K562 (cell line): ENCODE results near the gene BEST1. TPM values are rescaled to one million over a fixed set of nuclear protein-coding genes. Genes with fewer than 3 reads are reported as not detected.

Experiments used
- ATAC-seq: fragments of 200-7000 bp; cut with Tn5 transposase; 3 replicates; pipeline ENCODE4 v1.9.1; 2020; ENCODE audit warnings: moderate library complexity
- BruUV-seq: library from RNA; stranded (reverse); fragments of 400-500 nt; replicated peaks from 2 replicates; lab custom pipeline; 2021; lab: Mats Ljungman, UMichigan
- CTCF ChIA-PET: fragments of 300-600 bp; formaldehyde crosslinking; extraction: SDS; loops from one replicate; lab custom pipeline; 2021; ENCODE audit warnings: low intra/inter-chr PET ratio; lab: Yijun Ruan, JAX
- POLR2A ChIA-PET: fragments of 300-600, 350-650 bp; sonication (Branson Sonifier 250); formaldehyde crosslinking; extraction: SDS; loops from one replicate; lab custom pipeline; 2021; ENCODE audit warnings: antibody characterized with exemption, inconsistent platforms; lab: Yijun Ruan, JAX
- DNase-seq, 4 experiments: peaks; one replicate each; pipeline versions ENCODE4 v3.0.0 to v3.0.0-alpha.2; 2011 to 2018; ENCODE audit warnings: low spot score in 3 of 4, mixed read lengths in 3 of 4; ENCODE audit errors: extremely low read depth in 1 of 4
- FAIRE-seq: peaks from 2 replicates; lab custom pipeline; 2011; peaks lifted over from hg19 to GRCh38; lab: Jason Lieb, UNC
- H2AFZ ChIP-seq: 2 replicates; pipeline ENCODE4 v1.6.0; 2011; ENCODE audit warnings: low read depth, low read length, control low read depth, inconsistent platforms
- H3K27ac ChIP-seq: fragments of 200-600 bp; 3 replicates; pipeline ENCODE4 v1.8.0; 2011; ENCODE audit warnings: low read depth, mild to moderate bottlenecking, control low read depth, inconsistent platforms, low read length, moderate library complexity, mixed read lengths; ENCODE audit errors: extremely low read depth
- H3K27me3 ChIP-seq, 2 experiments: fragments of 300-600 bp in 1 of 2; 2 replicates in 1 of 2; 3 replicates in 1 of 2; pipeline versions ENCODE4 v1.6.0 to v1.8.0; 2011; ENCODE audit warnings: inconsistent platforms in 2 of 2, low read length in 2 of 2, mild to moderate bottlenecking in 1 of 2, mixed read lengths in 1 of 2, moderate library complexity in 1 of 2; ENCODE audit not compliant: control insufficient read depth in 2 of 2, insufficient read depth in 2 of 2
- H3K36me3 ChIP-seq: fragments of 300-600 bp; 3 replicates; pipeline ENCODE4 v1.8.0; 2011; ENCODE audit warnings: mild to moderate bottlenecking, low read length, inconsistent platforms; ENCODE audit not compliant: control insufficient read depth, insufficient read depth
- H3K4me1 ChIP-seq, 2 experiments: fragments of 200-600 bp in 1 of 2; replicated peaks in 1 of 2; 2 replicates in 1 of 2; 3 replicates in 1 of 2; pipeline versions ENCODE4 v1.5.1 to v1.8.0; 2011; ENCODE audit warnings: inconsistent platforms in 2 of 2, low read length in 2 of 2, mild to moderate bottlenecking in 1 of 2, mixed read lengths in 1 of 2, moderate library complexity in 1 of 2; ENCODE audit not compliant: control insufficient read depth in 2 of 2, insufficient read depth in 2 of 2
- H3K4me2 ChIP-seq: 2 replicates; pipeline ENCODE4 v1.6.1; 2011; ENCODE audit warnings: low read length, control low read depth, inconsistent platforms, mixed read lengths; ENCODE audit not compliant: insufficient read depth
- H3K4me3 ChIP-seq: fragments of 200-600 bp; sonication (generic), shearing (Covaris generic); 2 replicates; pipeline ENCODE4 v1.5.1; 2016; ENCODE audit warnings: control low read depth, inconsistent platforms
- H3K79me2 ChIP-seq: fragments of 200-600 bp; 3 replicates; pipeline ENCODE4 v1.8.0; 2011; ENCODE audit warnings: low read length, inconsistent platforms; ENCODE audit not compliant: control insufficient read depth, insufficient read depth
- H3K9ac ChIP-seq, 2 experiments: 2 replicates each; pipeline versions ENCODE4 v1.6.0 to v1.6.1; 2011; ENCODE audit warnings: low read depth in 2 of 2, low read length in 2 of 2, control low read depth in 1 of 2, inconsistent platforms in 1 of 2, mild to moderate bottlenecking in 1 of 2, mixed read lengths in 1 of 2; ENCODE audit not compliant: insufficient read depth in 1 of 2
- H3K9me1 ChIP-seq: one replicate; pipeline ENCODE4 v1.6.0; 2011; ENCODE audit warnings: inconsistent platforms, mild to moderate bottlenecking, low read length, moderate library complexity; ENCODE audit not compliant: control insufficient read depth, insufficient read depth
- H3K9me3 ChIP-seq: replicated peaks from 2 replicates; pipeline ENCODE4 v1.5.1; 2011; ENCODE audit warnings: low read depth, low read length, inconsistent platforms; ENCODE audit not compliant: control insufficient read depth, insufficient read depth
- H4K20me1 ChIP-seq: replicated peaks from 2 replicates; pipeline ENCODE4 v1.6.1; 2011; ENCODE audit warnings: low read length, inconsistent platforms, mixed read lengths; ENCODE audit not compliant: control insufficient read depth, insufficient read depth
- ATF1 ChIP-seq, 2 experiments: fragments of 450-650 bp in 1 of 2; IDR thresholded peaks; 2 replicates each; pipeline ENCODE4 v1.6.1; 2016; ENCODE audit warnings: missing compliant biosample characterization in 1 of 2, missing genetic modification characterization in 1 of 2
- CBX3 ChIP-seq, 2 experiments: IDR thresholded peaks; 1 replicate in 1 of 2; 2 replicates in 1 of 2; pipeline ENCODE4 v1.6.1; 2012; ENCODE audit warnings: inconsistent platforms in 2 of 2, low read length in 2 of 2, borderline replicate concordance in 1 of 2, control low read depth in 1 of 2
- CREBBP ChIP-seq: IDR thresholded peaks from one replicate; pipeline ENCODE4 v1.6.1; 2012; ENCODE audit warnings: low read depth, mild to moderate bottlenecking, control low read depth, inconsistent platforms, low read length
- DNMT1 ChIP-seq: fragments of 450-650 bp; IDR thresholded peaks from 2 replicates; pipeline ENCODE4 v1.6.1; 2016; ENCODE audit warnings: antibody characterized with exemption, mild to moderate bottlenecking
- EWSR1 ChIP-seq: fragments of 450-650 bp; IDR thresholded peaks from 2 replicates; pipeline ENCODE4 v1.6.1; 2018; ENCODE audit warnings: borderline replicate concordance, mild to moderate bottlenecking, low read depth, moderate library complexity; ENCODE audit not compliant: partially characterized antibody
- GABPB1 ChIP-seq: sonication (generic); formaldehyde crosslinking; IDR thresholded peaks from 2 replicates; pipeline ENCODE4 v1.8.0; 2022; ENCODE audit warnings: mild to moderate bottlenecking, missing genetic modification reagents
- KAT7 ChIP-seq: sonication (generic); formaldehyde crosslinking; IDR thresholded peaks from 2 replicates; pipeline ENCODE4 v1.8.0; 2022; ENCODE audit warnings: missing genetic modification reagents, mild to moderate bottlenecking, borderline replicate concordance
- MTF1 ChIP-seq: fragments of 250-450 bp; sonication (Bioruptor Pico); IDR thresholded peaks from 2 replicates; pipeline ENCODE4 v1.9.0; 2021; ENCODE audit warnings: moderate library complexity, mild to moderate bottlenecking, inconsistent platforms, borderline replicate concordance
- MYBL2 ChIP-seq, 2 experiments: fragments of 450-650 bp in 1 of 2; sonication (generic) in 1 of 2; formaldehyde crosslinking in 1 of 2; IDR thresholded peaks; 2 replicates each; pipeline versions ENCODE4 v1.6.1 to v1.8.1; 2017 to 2022; ENCODE audit warnings: borderline replicate concordance in 1 of 2, inconsistent platforms in 1 of 2, low read depth in 1 of 2, mild to moderate bottlenecking in 1 of 2, missing genetic modification reagents in 1 of 2, moderate library complexity in 1 of 2
- NCOR1 ChIP-seq: fragments of 450-650 bp; IDR thresholded peaks from 2 replicates; pipeline ENCODE4 v1.6.1; 2016; ENCODE audit warnings: mild to moderate bottlenecking, moderate library complexity
- PBX2 ChIP-seq, 2 experiments: IDR thresholded peaks in 1 of 2; conservative IDR thresholded peaks in 1 of 2; 2 replicates each; pipeline ENCODE4 v1.6.1; 2016; ENCODE audit warnings: low read depth in 2 of 2, mild to moderate bottlenecking in 1 of 2, missing compliant biosample characterization in 1 of 2, missing genetic modification characterization in 1 of 2, moderate library complexity in 1 of 2
- SP1 ChIP-seq: sonication (generic); formaldehyde crosslinking; IDR thresholded peaks from 2 replicates; pipeline ENCODE4 v1.8.1; 2022; ENCODE audit warnings: mild to moderate bottlenecking, missing genetic modification reagents
- USF1 ChIP-seq: sonication (generic); formaldehyde crosslinking; IDR thresholded peaks from 2 replicates; pipeline ENCODE4 v1.9.0; 2022; ENCODE audit warnings: mild to moderate bottlenecking, missing genetic modification reagents
- ZC3H4 ChIP-seq: sonication (generic); formaldehyde crosslinking; IDR thresholded peaks from 2 replicates; pipeline ENCODE4 v1.9.0; 2021; ENCODE audit warnings: missing genetic modification reagents, borderline replicate concordance
- ZKSCAN3 ChIP-seq: fragments of 250-450 bp; sonication (Bioruptor Pico); IDR thresholded peaks from 2 replicates; pipeline ENCODE4 v1.4.0; 2020
- ZNF133 ChIP-seq: fragments of 250-450 bp; sonication (Bioruptor Pico); IDR thresholded peaks from 2 replicates; pipeline ENCODE4 v1.4.0; 2020; ENCODE audit warnings: mild to moderate bottlenecking
- ZNF347 ChIP-seq: fragments of 450-650 bp; formaldehyde crosslinking; IDR thresholded peaks from 2 replicates; pipeline ENCODE4 v1.4.0; 2020; ENCODE audit warnings: low read depth, mild to moderate bottlenecking, moderate library complexity
- ZNF589 ChIP-seq: fragments of 200-800 bp; sonication (Bioruptor generic); IDR thresholded peaks from 2 replicates; pipeline ENCODE4 v1.6.1; 2016; ENCODE audit warnings: low read depth, missing genetic modification characterization, missing compliant biosample characterization
- WGBS: fragments of 100-300 bp; shearing (Covaris generic); methylation state at CpG from one replicate; pipeline ENCODE4 v1.1.6; 2016; ENCODE audit warnings: low coverage, mixed read lengths; ENCODE audit not compliant: insufficient coverage; ENCODE audit errors: missing lambda C conversion rate; 5-methylcytosine and 5-hydroxymethylcytosine counted together
- in situ Hi-C: fragments of 300-500 bp; cut with MboI; formaldehyde crosslinking; loops from 4 replicates; pipeline ENCODE4 v1.15.0; 2018; ENCODE audit warnings: inconsistent platforms, mixed read lengths
- intact Hi-C: fragments of 100-400 bp; cut with micrococcal nuclease; formaldehyde crosslinking; loops from 2 replicates; pipeline ENCODE4 v1.14.2; 2022
- polyA plus RNA-seq, 8 experiments: library from polyadenylated mRNA; depleted of rRNA in 4 of 8; stranded (reverse) in 5 of 8; unstranded in 3 of 8; fragments of >200 nt; fragmentation: Nextera tagmentation in 2 of 8; fragmentation: Illumina TruSeq in 1 of 8; extraction: Ambion mirVana in 2 of 8; extraction: Trizol in 1 of 8; gene quantifications; 2 replicates each; pipeline versions ENCODE4 v1.2.1 to v1.2.3, GENCODE V29; 2011 to 2014; ENCODE audit warnings: inconsistent platforms in 1 of 8, missing spikeins in 1 of 8
- total RNA-seq, 7 experiments: library from RNA; depleted of rRNA in 6 of 7; stranded (reverse); fragments of >200 nt in 6 of 7; fragmentation: Illumina TruSeq in 2 of 7; extraction: Trizol in 2 of 7; gene quantifications; 2 replicates each; pipeline versions ENCODE4 v1.2.1 to v1.2.3, GENCODE V29; 2011 to 2021; ENCODE audit warnings: low replicate concordance in 1 of 7

The BEST1 gene
- total and polyA plus RNA-seq, 9 of the 15 experiments (the other 6 are each of a cell fraction or from before 2014, with no cell fraction given) = 0.07 to 1.3 (median 0.40) TPM

- ATAC-seq = no peak
- H4K20me1 ChIP-seq = peaks cover 40% of the 10 kb centered on the region
- H3K27ac ChIP-seq = no peak overlapping the region
- peak overlapping the region in 1 of 2 experiments; percentile 50; a peak in 1 of 4 replicates for H3K9ac ChIP-seq
- H3K27me3 ChIP-seq = no peaks in the 10 kb centered on the region
- DNase-seq = peak in 2 of 4 experiments; percentile 13 to 18
- peaks cover 34% of the 10 kb centered on the region for H3K79me2 ChIP-seq
- no peak for FAIRE-seq
- intact Hi-C loops = no loop called here
- POLR2A ChIA-PET = interaction anchor here (0.6 to 11.8 kb wide), 16 partner anchors 9 to 544 kb away, joined by 3 to 327 read pairs (median 4); partner anchors contain the start of gene BEST1
- 68% methylated on average over 7 of the region's 8 CpGs for WGBS
- in situ Hi-C loops = no loop called here
- peaks cover 34 to 45% of the 10 kb centered on the region in 2 experiments for H3K4me1 ChIP-seq
- peaks cover 37% of the 10 kb centered on the region for H3K36me3 ChIP-seq
- no TSS peak for BruUV-seq
- CTCF ChIA-PET = interaction anchor here (0.6 kb wide), 1 partner anchor 62 kb away, joined by 3 read pairs; no protein-coding TSS in a partner anchor
- no peak overlapping the region for H3K4me2 ChIP-seq
- H3K4me3 ChIP-seq = no peak overlapping the region
- peaks cover 6% of the 10 kb centered on the region for H3K9me1 ChIP-seq
- H3K9me3 ChIP-seq = no peaks in the 10 kb centered on the region
- no peak overlapping the region for H2AFZ ChIP-seq
- TF ChIP-seq DNMT1 = no peak
- 0 out of 2 replicates have a peak, but pooled peaks have one; percentile 2 for TF ChIP-seq SP1 (CRISPR knock-in tag)
- TF ChIP-seq ZC3H4 (CRISPR knock-in tag) = 0 out of 2 replicates have a peak, but pooled peaks have one; percentile 28
- TF ChIP-seq USF1 = peak; percentile 9; the same call in 1 of the 2 replicates
- TF ChIP-seq ZNF347 = no peak
- no peak for TF ChIP-seq NCOR1
- no peak for TF ChIP-seq CBX3 (IDR thresholded peaks at IDR 0.05; ENCODE audit: borderline replicate concordance in 1 of 2, low read length in 2 of 2)
- no peak for TF ChIP-seq CREBBP
- no peak for TF ChIP-seq EWSR1
- TF ChIP-seq GABPB1 = no peak
- TF ChIP-seq KAT7 (CRISPR knock-in tag) = 0 out of 2 replicates have a peak, but pooled peaks have one; percentile 22
- no peak for TF ChIP-seq MTF1 (CRISPR knock-in tag)
- TF ChIP-seq PBX2 (CRISPR knock-in tag; IDR thresholded peaks at IDR 0.05; ENCODE audit: low read depth) = no peak
- no peak for TF ChIP-seq PBX2 (tag; conservative IDR thresholded peaks at IDR 0.05; ENCODE audit: low read depth)
- TF ChIP-seq MYBL2 (IDR thresholded peaks at IDR 0.05; ENCODE audit: low read depth) = no peak
- no peak for TF ChIP-seq MYBL2 (CRISPR knock-in tag; IDR thresholded peaks at IDR 0.05; ENCODE audit: borderline replicate concordance)
- TF ChIP-seq ZNF133 (CRISPR knock-in tag) = no peak
- TF ChIP-seq ZNF589 (CRISPR knock-in tag) = 0 out of 2 replicates have a peak, but pooled peaks have one; percentile 23
- no peak for TF ChIP-seq ATF1 (CRISPR knock-in tag; IDR thresholded peaks at IDR 0.05)
- TF ChIP-seq ATF1 (tag; IDR thresholded peaks at IDR 0.05) = no peak
- TF ChIP-seq ZKSCAN3 (CRISPR knock-in tag) = no peak
Measured at GRCh38 chr11:61961570-61962212, 11.5 kb downstream of the BEST1 start.
